Keratinocyte (primary cell): ENCODE results near the gene LCN2. TPM values are rescaled to one million over a fixed set of nuclear protein-coding genes. Genes with fewer than 3 reads are reported as not detected.
"Not testable (repeated sequence)": the region's sequence is repeated elsewhere in the genome, so short reads cannot be mapped to it uniquely, and the experiment has no call there.

Source experiments
- DNase-seq: peaks from one replicate; pipeline ENCODE4 v3.0.0-alpha.2; 2011; ENCODE audit warnings: low read depth, missing footprints, low spot score
- FAIRE-seq: peaks from 2 replicates; lab custom pipeline; 2011; peaks lifted over from hg19 to GRCh38; lab: Jason Lieb, UNC
- H2AFZ ChIP-seq: 2 replicates; pipeline ENCODE4 v1.6.0; 2012; ENCODE audit warnings: low read length, control low read depth, inconsistent platforms; ENCODE audit not compliant: control insufficient read depth
- H3K27ac ChIP-seq: 2 replicates; pipeline ENCODE4 v1.5.1; 2011; ENCODE audit warnings: low read length; ENCODE audit not compliant: control insufficient read depth, insufficient read depth
- H3K27me3 ChIP-seq: 3 replicates; pipeline ENCODE4 v1.6.0; 2011; ENCODE audit warnings: low read length; ENCODE audit not compliant: control insufficient read depth, insufficient read depth; ENCODE audit errors: extremely low read depth
- H3K36me3 ChIP-seq, 2 experiments: 2 replicates in 1 of 2; 3 replicates in 1 of 2; pipeline ENCODE4 v1.5.1; 2011; ENCODE audit warnings: low read length in 2 of 2, mild to moderate bottlenecking in 1 of 2; ENCODE audit not compliant: control insufficient read depth in 2 of 2, insufficient read depth in 2 of 2; ENCODE audit errors: extremely low read depth in 1 of 2
- H3K4me1 ChIP-seq: 3 replicates; pipeline ENCODE4 v1.5.1; 2011; ENCODE audit warnings: low read length; ENCODE audit not compliant: control insufficient read depth, insufficient read depth; ENCODE audit errors: extremely low read depth
- H3K4me2 ChIP-seq: 3 replicates; pipeline ENCODE4 v1.6.0; 2011; ENCODE audit warnings: low read depth, low read length; ENCODE audit not compliant: control insufficient read depth, insufficient read depth; ENCODE audit errors: extremely low read depth
- H3K4me3 ChIP-seq, 3 experiments: fragments of 200-600 bp in 1 of 3; sonication (generic) in 1 of 3; 2 replicates in 2 of 3; 3 replicates in 1 of 3; pipeline ENCODE4 v1.5.1; 2011 to 2016; ENCODE audit warnings: low read length in 3 of 3, mild to moderate bottlenecking in 3 of 3, control low read depth in 2 of 3, inconsistent platforms in 1 of 3, low read depth in 1 of 3, mixed read lengths in 1 of 3, mixed run types in 1 of 3, moderate library complexity in 1 of 3; ENCODE audit not compliant: control insufficient read depth in 2 of 3, insufficient read depth in 2 of 3; ENCODE audit errors: extremely low read depth in 1 of 3
- H3K79me2 ChIP-seq: 2 replicates; pipeline ENCODE4 v1.6.0; 2012; ENCODE audit warnings: low read length; ENCODE audit not compliant: control insufficient read depth, insufficient read depth
- H3K9ac ChIP-seq: 3 replicates; pipeline ENCODE4 v1.6.0; 2011; ENCODE audit warnings: low read length; ENCODE audit not compliant: control insufficient read depth, insufficient read depth; ENCODE audit errors: extremely low read depth
- H3K9me1 ChIP-seq: 3 replicates; pipeline ENCODE4 v1.6.0; 2011; ENCODE audit warnings: low read length; ENCODE audit not compliant: control insufficient read depth, insufficient read depth; ENCODE audit errors: extremely low read depth
- H3K9me3 ChIP-seq: 2 replicates; pipeline ENCODE4 v1.5.1; 2012; ENCODE audit warnings: low read depth, low read length; ENCODE audit not compliant: control insufficient read depth
- H4K20me1 ChIP-seq: 3 replicates; pipeline ENCODE4 v1.6.0; 2011; ENCODE audit warnings: low read length; ENCODE audit not compliant: control insufficient read depth, insufficient read depth; ENCODE audit errors: extremely low read depth
- CTCF ChIP-seq, 3 experiments: IDR thresholded peaks in 1 of 3; conservative IDR thresholded peaks in 1 of 3; optimal IDR thresholded peaks in 1 of 3; 2 replicates in 2 of 3; 3 replicates in 1 of 3; pipeline versions ENCODE3 to v1.5.1; 2011; ENCODE audit warnings: low read length in 3 of 3, mild to moderate bottlenecking in 3 of 3, moderate library complexity in 2 of 3, control low read depth in 1 of 3, inconsistent platforms in 1 of 3; ENCODE audit not compliant: insufficient read depth in 2 of 3; ENCODE audit errors: extremely low read depth in 1 of 3
- EZH2 ChIP-seq: IDR thresholded peaks from one replicate; pipeline ENCODE4 v1.6.1; 2012; ENCODE audit warnings: inconsistent platforms, mild to moderate bottlenecking, low read length, moderate library complexity
- dilution Hi-C: fragments of 300-500 bp; cut with MboI; formaldehyde crosslinking; loops from one replicate; pipeline ENCODE4 v1.7.0; 2020; ENCODE audit warnings: low sequenced_read_pairs; ENCODE audit not compliant: extremely low pct_ligation_motif_present
- polyA plus RNA-seq, 5 experiments: library from polyadenylated mRNA; depleted of rRNA in 3 of 5; stranded (reverse) in 3 of 5; stranded (forward) in 1 of 5; unstranded in 1 of 5; fragments of >200 nt; gene quantifications; 1 replicate in 1 of 5; 2 replicates in 3 of 5; 3 replicates in 1 of 5; pipeline versions ENCODE4 v1.2.1 to v1.2.3, GENCODE V29; 2011 to 2012; ENCODE audit warnings: missing spikeins in 2 of 5, low read depth in 1 of 5, low replicate concordance in 1 of 5

Gene LCN2
- polyA plus RNA-seq, 1 donor (not counting 4 experiments of a cell fraction or from before 2014, with no cell fraction given), result 28.9 TPM

GRCh38 chr9:128109050-128109709 is 40.1 kb upstream of the LCN2 start:
- no peaks in the 10 kb centered on the region for H3K9me3 ChIP-seq
- no peaks in the 10 kb centered on the region for H3K9me1 ChIP-seq
- peaks cover 18 to 29% of the 10 kb centered on the region in 2 experiments for H3K36me3 ChIP-seq
- H3K4me1 ChIP-seq, result no peaks in the 10 kb centered on the region
- dilution Hi-C loops, result no loop called here
- H3K27me3 ChIP-seq, result no peaks in the 10 kb centered on the region
- no peak overlapping the region for H2AFZ ChIP-seq
- no peaks in the 10 kb centered on the region for H4K20me1 ChIP-seq
- TF ChIP-seq EZH2 (no peak), CTCF (optimal IDR thresholded peaks at IDR 0.05 in 1 of 3, IDR thresholded peaks at IDR 0.05 in 1 of 3, conservative IDR thresholded peaks at IDR 0.05 in 1 of 3; ENCODE audit: extremely low read depth in 1 of 3, insufficient read depth in 2 of 3, low read length in 3 of 3) (no peak)
- H3K4me3 ChIP-seq, result no peak overlapping the region
- H3K27ac ChIP-seq, result no peak overlapping the region
- H3K9ac ChIP-seq, result no peak overlapping the region
- DNase-seq (no peak), FAIRE-seq (peak; percentile 53)
- no peaks in the 10 kb centered on the region for H3K79me2 ChIP-seq
- H3K4me2 ChIP-seq, result no peak overlapping the region

- DNase-seq, H3K79me2 ChIP-seq, FAIRE-seq, H3K27ac ChIP-seq, H3K4me1 ChIP-seq, dilution Hi-C loops, H3K4me3 ChIP-seq, H3K9me3 ChIP-seq, H2AFZ ChIP-seq, H4K20me1 ChIP-seq, H3K9ac ChIP-seq, H3K4me2 ChIP-seq, H3K9me1 ChIP-seq, H3K27me3 ChIP-seq: not testable (repeated sequence)
- peaks cover 10 to 14% of the 10 kb centered on the region in 2 experiments for H3K36me3 ChIP-seq
Measured at GRCh38 chr9:128111726-128112125, 37.5 kb upstream of the LCN2 start.
